Activated T-cell treated with anti-CD3 and anti-CD28 coated beads, Interleukin-2, amount 50 U/mL, for 24 hours (primary cell): ENCODE measurements around the gene SPNS1.

Experiments used
- DNase-seq: peaks from one replicate; pipeline ENCODE4 v3.0.0-alpha.2; 2020
- H3K27ac Mint-ChIP-seq: 2 replicates; pipeline ENCODE4 v1.8.0; 2020; ENCODE audit warnings: mild to moderate bottlenecking, mixed read lengths
- H3K27me3 Mint-ChIP-seq: 2 replicates; pipeline ENCODE4 v1.8.0; 2020; ENCODE audit warnings: mixed read lengths
- H3K36me3 Mint-ChIP-seq: 2 replicates; pipeline ENCODE4 v1.8.0; 2020; ENCODE audit warnings: low read depth, mixed read lengths
- H3K4me1 Mint-ChIP-seq: 2 replicates; pipeline ENCODE4 v1.8.0; 2020; ENCODE audit warnings: low read depth, mixed read lengths
- H3K4me3 Mint-ChIP-seq: 2 replicates; pipeline ENCODE4 v1.8.0; 2020; ENCODE audit warnings: mild to moderate bottlenecking, moderate library complexity, mixed read lengths
- H3K9me3 Mint-ChIP-seq: 2 replicates; pipeline ENCODE4 v1.8.0; 2020; ENCODE audit warnings: mixed read lengths

SPNS1 gene

GRCh38 chr16:29022196-29022595 is 47.6 kb downstream of the SPNS1 start:
- peak; percentile 29 for DNase-seq
- Mint-ChIP-seq H3K9me3 (no peaks in the 10 kb centered on the region), H3K27me3 (no peaks in the 10 kb centered on the region), H3K4me1 (peaks cover 78% of the 10 kb centered on the region), H3K36me3 (no peaks in the 10 kb centered on the region), H3K27ac (peak overlapping the region; percentile 94), H3K4me3 (no peak overlapping the region)

- peak overlapping the region; percentile 80 for H3K27ac Mint-ChIP-seq
- H3K4me1 Mint-ChIP-seq: peaks cover 83% of the 10 kb centered on the region
Observed at GRCh38 chr16:29023279-29024277, 49.0 kb downstream of the SPNS1 start.

GRCh38 chr16:29024278-29024677 is 49.7 kb downstream of the SPNS1 start:
- Mint-ChIP-seq H3K27ac (peak overlapping the region; percentile 80), H3K36me3 (no peaks in the 10 kb centered on the region), H3K27me3 (no peaks in the 10 kb centered on the region), H3K4me3 (peak overlapping the region; percentile 15), H3K9me3 (no peaks in the 10 kb centered on the region), H3K4me1 (peaks cover 88% of the 10 kb centered on the region)
- no peak for DNase-seq

More at GRCh38 chr16:29023279-29024277, 49.0 kb downstream of the SPNS1 start:
- Mint-ChIP-seq H3K4me3 (peak overlapping the region; percentile 15), H3K36me3 (no peaks in the 10 kb centered on the region), H3K9me3 (no peaks in the 10 kb centered on the region), H3K27me3 (no peaks in the 10 kb centered on the region)
- DNase-seq: peak; percentile 46

GRCh38 chr16:29025218-29025617 is 50.6 kb downstream of the SPNS1 start:
- H3K4me3 Mint-ChIP-seq: peak overlapping the region; percentile 31
- peak overlapping the region; percentile 42 for H3K27ac Mint-ChIP-seq
- DNase-seq: no peak
- H3K4me1 Mint-ChIP-seq: peaks cover 90% of the 10 kb centered on the region
- H3K27me3 Mint-ChIP-seq: no peaks in the 10 kb centered on the region
- H3K9me3 Mint-ChIP-seq: no peaks in the 10 kb centered on the region
- H3K36me3 Mint-ChIP-seq: no peaks in the 10 kb centered on the region

- Mint-ChIP-seq H3K9me3 (no peaks in the 10 kb centered on the region), H3K27ac (peak overlapping the region; percentile 42), H3K4me3 (no peak overlapping the region), H3K27me3 (no peaks in the 10 kb centered on the region), H3K4me1 (peaks cover 90% of the 10 kb centered on the region), H3K36me3 (no peaks in the 10 kb centered on the region)
- no peak for DNase-seq
Observed at GRCh38 chr16:29025735-29026134, 51.2 kb downstream of the SPNS1 start.

GRCh38 chr16:29028457-29029167 is 54.0 kb downstream of the SPNS1 start:
- peak overlapping the region; percentile 92 for H3K27ac Mint-ChIP-seq
- no peaks in the 10 kb centered on the region for H3K36me3 Mint-ChIP-seq
- peak overlapping the region; percentile 53 for H3K4me3 Mint-ChIP-seq
- H3K27me3 Mint-ChIP-seq: no peaks in the 10 kb centered on the region
- no peak for DNase-seq
- H3K9me3 Mint-ChIP-seq: no peaks in the 10 kb centered on the region
- peaks cover 67% of the 10 kb centered on the region for H3K4me1 Mint-ChIP-seq

GRCh38 chr16:29029168-29029994 is 54.8 kb downstream of the SPNS1 start:
- DNase-seq: peak; percentile 91
- Mint-ChIP-seq H3K4me3 (peak overlapping the region; percentile 53), H3K9me3 (no peaks in the 10 kb centered on the region), H3K27me3 (no peaks in the 10 kb centered on the region), H3K4me1 (peaks cover 59% of the 10 kb centered on the region), H3K27ac (peak overlapping the region; percentile 92), H3K36me3 (no peaks in the 10 kb centered on the region)

- Mint-ChIP-seq H3K27me3 (no peaks in the 10 kb centered on the region), H3K4me1 (peaks cover 50% of the 10 kb centered on the region), H3K4me3 (no peak overlapping the region), H3K36me3 (no peaks in the 10 kb centered on the region), H3K9me3 (no peaks in the 10 kb centered on the region), H3K27ac (peak overlapping the region; percentile 66)
- DNase-seq: no peak
Observed at GRCh38 chr16:29030086-29030840, 55.7 kb downstream of the SPNS1 start.
